HUDEP-2 (cell line): ENCODE data around the gene LCN1.

Source experiments
- DNase-seq, 76 experiments: peaks; one replicate each; lab custom pipeline; 2025; ENCODE audit not compliant: unreplicated experiment in 76 of 76; lab: John Stamatoyannopoulos, UW

LCN1 gene

DNA sequence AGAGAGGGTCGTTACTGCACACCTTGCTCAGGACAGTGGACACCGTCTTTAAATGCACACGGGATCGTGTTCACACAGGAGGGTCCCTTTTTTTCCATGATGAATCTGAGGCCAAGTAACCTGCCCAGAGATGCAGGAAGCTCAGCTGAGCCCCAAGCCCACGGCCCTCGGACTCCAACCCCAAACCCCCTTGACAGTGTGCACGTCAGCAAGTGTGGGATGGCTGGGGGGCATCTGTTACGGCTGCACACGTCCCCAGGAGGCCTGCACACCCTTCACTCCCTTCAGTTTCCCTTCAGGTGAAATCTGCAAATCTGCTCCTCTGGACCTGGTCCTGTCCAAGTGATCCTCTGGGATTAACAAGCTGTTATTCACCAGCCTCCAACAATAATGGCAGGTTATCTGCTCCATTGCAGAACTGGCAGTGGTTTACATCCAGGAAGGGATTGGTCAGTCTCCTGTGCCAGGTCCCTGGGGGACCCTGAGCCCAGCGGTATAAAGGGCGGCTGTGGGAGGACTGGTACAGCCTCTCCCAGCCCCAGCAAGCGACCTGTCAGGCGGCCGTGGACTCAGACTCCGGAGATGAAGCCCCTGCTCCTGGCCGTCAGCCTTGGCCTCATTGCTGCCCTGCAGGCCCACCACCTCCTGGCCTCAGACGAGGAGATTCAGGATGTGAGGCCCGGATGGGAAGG, at the start of gene LCN1:
Gene LCN1, plus strand, starts transcription at position 525 of the 692 bp plus-strand sequence. Its CDS starts 58 bp downstream, at position 583.
- no peak for DNase-seq

DNA sequence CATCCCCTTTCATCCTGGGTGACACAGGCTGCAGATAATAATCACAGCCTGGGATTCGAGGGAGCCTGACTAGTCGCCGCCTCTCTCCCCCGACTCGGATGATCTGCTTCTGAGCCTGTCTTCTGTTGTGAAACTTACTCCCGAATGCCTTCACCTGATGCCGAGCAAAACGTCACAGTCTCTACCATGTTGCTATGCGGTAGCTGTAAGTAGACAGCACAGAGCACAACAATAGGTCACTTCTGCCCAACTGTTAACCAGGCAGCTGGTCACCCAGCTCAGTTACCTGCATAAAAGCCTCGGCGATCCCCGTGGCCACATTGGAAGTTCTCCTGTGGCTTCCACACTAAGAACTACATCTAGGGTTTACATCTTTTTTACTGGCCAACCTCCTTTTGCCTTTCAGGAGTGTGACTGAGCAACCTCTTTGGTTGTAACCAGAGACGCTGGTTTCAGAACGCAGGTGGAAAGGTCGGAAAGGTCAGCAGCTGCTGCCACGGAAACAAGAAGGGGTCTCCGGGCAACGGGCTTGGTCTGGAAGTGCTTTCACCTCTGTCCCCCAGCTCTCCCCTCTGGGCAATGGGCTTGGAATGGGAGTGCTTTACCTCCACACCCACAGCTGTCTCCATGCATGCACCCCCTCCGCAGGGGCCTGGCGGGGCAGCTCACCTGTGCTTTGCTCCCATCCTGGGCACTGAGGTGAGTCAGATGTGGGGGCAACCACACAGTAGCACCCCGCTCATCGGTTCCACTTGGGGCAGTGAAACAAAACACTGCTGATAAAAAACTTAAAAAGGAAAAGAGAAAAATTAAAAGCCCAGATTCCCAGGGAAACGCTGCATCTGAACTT, 49.2 kb upstream of the LCN1 start:
- DNase-seq, result no peak

DNA sequence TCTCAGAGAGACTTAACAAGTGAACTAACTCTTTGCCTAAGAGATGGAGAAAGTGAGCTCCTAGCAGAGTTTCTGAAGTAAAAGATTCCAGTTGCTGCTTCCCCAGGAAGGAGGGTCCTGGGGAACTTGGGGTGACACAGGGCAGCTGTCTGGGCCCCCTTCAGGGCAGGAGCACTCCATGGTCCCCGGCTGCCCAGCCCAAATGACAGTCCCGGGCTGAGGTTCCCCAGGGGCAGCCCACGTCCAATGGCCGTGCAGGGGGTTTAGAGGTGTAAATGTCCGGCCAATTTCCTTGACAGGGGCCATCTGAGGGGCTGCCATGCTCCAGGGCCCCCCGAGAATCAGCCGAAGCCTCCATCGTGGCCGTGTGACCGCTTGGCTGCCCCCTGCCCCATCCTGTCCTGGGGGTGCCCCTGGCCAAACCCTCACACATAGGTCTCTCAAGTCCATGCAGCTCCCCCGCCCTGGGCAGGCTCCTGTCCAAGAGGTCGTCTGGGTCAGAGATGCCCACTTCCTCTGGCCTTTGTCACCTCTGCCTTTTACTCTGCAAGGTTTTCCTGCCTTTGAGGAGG, 47.2 kb upstream of the LCN1 start:
- no peak for DNase-seq

DNA sequence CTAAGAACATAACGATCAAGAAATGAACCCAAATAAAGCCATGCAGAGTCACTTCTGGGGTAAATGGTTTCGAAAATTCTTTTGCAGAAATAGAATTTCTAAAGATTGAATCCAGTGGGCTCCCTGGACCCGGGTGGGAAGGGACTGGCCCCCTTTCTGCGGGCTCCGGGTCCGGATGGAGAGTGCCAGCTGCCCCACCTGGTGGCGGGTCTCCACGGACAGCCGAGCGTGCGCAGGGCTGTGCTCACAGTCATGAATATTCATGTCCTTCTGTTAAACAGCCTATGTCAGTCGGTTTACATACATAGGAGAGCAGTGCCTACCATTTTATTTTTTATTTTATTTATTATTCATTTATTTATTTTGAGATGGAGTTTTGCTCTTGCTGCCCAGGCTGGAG, 46.3 kb upstream of the LCN1 start:
- DNase-seq, result peak in 25 of 76 experiments; percentile 6 to 51 (median 16)

DNA sequence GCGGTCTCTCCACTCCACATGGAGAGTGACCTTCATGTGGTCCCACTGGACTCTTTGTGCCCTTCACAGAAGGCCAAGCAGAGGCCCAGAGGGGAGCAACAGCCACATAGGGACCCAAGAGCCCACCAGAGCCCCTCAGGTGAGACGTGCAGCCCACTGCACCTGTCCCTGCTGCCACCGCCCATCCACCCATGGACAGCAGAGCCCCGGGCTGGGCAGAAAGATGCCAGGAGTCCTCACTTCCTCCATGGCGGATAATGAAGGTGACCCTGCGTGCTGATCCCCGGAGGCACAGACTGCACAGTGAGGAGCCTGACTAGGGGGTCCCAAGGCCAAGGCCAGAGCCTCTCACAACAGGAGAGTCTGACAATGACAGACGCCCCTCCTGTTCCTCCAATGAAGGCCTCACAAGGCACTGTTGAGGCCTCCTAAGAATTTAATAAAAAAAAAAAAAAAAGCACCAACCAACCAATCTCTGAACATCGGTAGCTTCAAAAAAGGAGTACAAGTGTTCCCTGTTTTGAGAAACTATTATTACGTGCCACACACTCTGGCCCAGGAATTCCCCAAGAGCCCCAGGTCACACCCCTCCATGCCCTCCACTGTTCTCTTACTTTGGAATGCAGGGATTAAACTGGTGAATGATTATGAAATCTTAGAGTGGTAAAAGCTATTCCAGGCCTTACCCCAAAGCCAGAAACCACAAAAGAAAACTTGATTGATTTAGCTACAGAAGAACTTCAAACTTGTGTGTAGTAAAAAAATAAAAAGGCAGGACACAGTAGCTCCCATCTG, 44.5 kb upstream of the LCN1 start:
- DNase-seq, result no peak

DNA sequence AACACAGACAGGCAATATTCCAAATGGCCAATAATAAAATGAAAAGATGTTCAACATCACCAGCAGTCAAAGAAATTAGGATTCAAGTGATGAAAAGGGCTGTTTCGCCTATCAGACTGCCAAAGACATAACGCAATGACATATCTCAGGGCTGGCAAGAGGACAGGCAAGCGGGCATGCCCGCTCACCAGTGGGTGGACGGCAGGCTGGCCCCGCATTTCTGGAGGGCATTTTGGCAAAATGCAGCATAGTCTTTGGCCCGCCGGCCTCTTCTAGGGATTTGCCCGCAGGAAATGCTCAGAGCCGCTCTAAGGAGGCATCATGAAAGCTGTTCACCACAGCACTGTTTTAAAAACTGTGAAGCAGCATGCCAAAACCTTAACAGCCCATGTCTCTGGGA, 43.0 kb upstream of the LCN1 start:
- DNase-seq, result no peak

DNA sequence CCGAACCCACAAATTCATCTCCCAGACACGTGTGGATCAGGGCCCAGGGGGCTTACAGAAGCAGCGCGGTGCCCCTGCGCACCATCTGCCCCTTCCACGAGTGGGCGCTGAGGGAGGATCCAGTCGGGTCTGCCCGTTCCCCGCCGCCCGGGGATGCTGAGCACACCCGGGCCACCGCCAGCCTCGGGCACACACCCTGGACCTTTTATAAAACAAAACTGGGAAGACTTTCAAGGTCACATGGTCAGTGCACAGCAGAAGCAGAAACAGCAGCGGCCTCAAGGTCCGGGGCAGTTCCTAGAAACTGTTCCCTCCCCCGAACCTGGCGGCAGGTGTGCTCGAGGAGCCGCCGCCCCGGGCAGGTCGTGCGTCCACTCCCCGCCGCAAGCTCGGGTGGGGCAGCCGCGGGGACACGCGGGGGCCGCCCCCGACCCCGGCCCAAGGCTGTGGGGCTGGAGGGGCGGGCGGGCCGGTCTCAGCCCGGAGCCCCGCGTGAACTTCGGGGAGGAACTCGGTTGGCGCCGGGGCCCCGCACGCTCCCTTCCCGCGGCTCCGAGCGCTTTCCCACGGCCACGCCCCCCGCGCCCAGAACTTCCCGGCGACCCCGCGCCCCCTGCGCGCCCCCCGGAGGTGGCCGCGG, 42.3 kb upstream of the LCN1 start:
- peak in 26 of 76 experiments; percentile 6 to 53 (median 17) for DNase-seq

DNA sequence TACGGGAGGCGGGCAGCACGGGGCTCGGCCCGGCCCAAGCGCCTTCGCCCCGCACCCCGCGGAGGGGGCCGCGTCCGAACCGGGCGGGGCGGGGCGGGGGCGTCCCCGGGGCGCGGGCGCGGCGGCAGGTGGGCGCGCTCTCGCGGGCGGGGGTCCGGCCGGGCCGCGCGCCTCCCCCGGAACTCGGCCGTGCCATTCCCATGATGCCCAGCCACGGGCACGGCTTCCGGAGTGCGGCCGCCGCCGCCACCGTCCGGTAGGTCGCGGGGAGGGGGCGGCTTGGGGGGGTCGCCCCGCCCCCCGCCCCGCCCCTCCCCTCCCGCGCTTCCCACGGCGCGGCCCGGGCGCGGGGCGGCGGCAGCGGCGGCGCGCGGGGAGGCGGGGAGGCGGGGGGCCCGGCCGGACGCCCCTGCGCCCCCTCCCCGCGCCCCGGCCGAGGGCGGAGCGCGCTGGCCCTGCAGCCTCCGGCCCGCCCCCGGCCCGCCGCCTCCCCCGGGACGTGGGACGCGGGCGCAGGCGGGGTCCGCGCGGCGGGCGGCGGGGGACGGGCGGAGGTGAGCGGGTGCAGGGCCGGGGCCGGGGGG, 41.7 kb upstream of the LCN1 start, which contains the start of gene PPP1R26:
Gene PPP1R26, plus strand, starts transcription at position 314 of the 584 bp plus-strand sequence. CDS start 4,729 bp downstream, outside the sequence.
- peak in 4 of 76 experiments; percentile 10 to 19 (median 13) for DNase-seq

DNA sequence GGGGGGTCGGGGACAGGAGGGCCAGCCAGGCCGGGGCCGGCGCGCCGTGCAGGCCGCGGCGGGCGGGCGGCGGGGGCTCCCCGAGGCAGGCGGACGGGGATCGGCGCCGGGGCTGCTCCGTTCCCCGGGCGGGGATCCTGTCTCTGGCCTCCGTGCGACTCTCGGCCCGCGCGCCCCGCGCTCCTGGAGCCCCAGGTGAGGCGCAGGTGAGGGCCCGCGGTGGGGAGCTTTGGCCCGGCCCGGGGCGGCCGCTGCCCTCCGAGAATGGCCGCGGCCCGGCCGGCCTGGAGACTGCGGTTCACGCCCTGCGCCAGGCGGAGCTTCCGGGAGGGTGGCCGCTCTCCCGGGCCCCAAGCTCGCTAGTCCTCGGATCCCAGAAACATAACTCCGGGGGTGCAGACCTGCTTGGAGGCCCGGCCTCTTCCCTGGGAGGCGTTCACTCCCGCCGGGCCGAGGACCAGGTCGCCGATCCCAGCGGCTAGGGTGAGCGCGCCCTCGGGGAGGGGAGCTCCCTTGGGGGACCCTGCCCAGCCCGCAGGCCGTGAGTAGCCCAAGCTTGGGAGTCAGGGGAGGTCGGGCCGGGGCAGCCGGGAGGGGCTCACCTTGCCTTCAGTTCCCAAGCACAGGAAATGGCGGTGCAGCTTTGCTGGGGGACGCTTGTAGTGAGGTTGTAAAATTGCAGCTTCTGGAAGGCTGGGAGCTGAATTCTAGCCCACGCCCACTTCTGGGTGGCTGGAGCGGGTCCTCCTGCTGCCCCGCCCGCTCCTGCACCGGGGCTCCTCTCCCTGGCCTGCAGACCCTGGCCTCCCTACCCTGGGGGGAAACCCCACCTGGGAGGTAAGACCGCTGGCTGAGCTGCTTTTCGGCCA, 40.9 kb upstream of the LCN1 start:
- DNase-seq, result peak in 12 of 76 experiments; percentile 7 to 40 (median 21)

DNA sequence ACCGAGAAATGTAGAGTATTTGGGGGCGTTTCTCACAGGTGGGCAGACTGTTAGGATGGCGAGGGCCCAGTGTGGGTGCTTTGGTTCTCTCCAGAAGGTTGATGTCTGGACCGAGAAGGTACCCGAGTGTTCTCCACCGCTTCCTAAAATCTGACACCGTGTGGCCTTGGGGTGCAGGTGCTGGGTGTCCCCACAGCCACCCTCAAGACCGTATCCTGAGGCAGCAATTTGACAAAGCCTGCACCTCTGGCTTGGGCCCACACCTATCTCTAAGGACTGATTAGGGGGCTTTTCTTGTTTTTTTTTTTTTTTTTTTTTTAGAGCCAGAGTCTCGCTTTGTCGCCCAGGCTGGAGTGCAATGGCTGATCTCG, 40.3 kb upstream of the LCN1 start:
- DNase-seq, result no peak

DNA sequence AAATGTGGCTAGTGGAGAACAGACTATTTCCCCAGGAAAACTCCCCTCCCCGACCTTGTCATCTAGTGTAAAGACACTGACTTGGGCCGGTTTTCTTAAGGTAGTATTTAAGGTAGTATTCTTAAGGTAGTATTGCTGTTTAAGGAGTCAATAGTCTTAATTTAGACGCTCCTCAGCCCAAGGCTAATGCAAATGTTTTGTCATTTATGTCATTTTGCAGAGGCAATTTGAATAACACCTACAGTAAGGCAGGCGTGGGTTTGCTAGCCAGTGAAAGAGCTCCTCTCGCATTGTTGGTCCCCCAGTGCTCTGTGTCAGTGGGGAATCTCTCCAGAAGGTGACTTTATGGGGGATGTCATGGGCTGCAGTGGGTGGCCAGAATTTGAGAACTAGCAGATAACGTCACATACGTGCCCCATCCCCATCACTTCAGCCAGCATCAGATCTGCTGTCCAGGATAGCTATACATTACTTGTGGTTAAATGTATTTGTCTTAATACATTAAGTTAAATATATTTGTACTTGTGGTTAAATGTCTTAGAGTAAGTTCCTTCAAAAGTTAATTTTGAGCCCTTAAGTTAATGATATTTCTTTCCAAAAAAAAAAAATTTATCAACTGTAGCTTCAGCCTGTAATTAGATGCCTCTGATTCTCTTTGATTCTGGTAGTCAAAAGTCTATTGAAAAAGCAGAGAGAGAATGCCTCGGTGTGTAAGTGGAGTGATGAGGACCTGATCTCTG, 39.1 kb upstream of the LCN1 start:
- DNase-seq, result no peak

DNA sequence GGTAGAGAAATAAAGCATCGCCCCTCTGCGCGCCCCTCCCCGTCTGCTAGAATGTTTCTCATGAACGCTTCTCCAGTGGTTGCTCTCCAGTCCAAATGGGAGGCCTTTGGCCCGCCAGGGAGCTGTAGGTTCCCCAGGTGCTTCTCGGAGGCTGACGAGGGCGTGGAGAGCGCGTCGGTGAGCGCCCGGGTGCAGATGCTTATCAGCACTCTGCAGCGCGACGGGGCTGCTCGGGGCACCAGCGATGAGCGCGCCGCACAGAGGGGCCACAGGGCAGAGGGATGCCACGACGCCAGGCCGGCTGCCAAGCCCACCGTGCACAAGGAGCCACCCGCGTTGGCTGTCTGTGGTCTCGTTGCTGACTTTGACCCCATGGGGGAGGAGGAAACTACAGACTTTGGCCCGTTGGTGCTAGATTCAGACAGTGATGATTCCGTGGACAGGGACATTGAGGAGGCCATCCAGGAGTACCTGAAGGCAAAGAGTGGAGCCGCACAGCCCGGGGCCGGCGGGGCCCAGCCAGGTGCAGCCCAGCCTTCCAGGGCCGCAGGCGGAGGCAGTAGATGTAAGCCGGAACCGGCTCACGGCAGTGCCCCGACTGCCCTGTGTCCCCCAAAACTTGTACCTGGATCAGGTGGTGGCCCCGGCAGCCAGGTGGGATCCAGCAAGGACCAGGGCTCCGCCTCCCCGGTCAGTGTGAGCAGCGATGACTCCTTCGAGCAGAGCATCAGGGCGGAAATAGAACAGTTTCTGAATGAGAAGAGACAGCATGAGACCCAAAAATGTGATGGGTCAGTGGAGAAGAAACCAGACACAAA, 36.6 kb upstream of the LCN1 start:
- DNase-seq, result no peak

DNA sequence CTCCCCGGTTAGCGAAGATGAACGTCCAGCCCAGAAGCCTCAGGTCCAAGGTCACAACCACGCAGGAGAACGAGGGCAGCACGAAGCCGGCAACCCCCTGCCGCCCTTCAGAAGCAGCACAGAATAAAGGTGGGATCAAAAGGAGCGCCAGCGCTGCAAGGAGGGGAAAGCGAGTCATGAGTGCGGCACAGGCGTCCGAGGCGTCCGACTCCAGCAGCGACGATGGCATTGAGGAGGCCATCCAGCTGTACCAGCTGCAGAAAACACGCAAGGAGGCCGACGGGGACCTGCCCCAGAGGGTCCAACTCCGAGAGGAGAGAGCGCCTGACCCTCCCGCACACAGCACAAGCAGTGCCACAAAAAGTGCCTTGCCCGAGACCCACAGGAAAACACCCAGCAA, 35.9 kb upstream of the LCN1 start:
- no peak for DNase-seq

DNA sequence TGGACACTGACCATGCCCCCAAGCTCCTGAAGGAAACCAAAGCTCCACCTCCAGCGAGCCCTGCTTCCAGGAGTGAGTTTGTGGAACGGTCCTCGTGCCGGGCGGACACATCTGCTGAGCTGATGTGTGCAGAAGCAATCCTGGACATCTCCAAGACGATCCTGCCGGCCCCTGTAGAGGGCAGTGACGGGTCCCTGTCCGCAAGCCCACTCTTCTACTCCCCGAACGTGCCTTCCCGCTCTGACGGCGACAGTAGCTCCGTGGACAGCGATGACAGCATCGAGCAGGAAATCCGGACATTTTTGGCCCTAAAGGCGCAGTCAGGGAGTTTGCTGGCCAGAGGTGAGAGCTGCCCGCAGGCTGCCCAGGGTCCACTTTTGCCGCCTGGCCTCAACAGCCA, 35.4 kb upstream of the LCN1 start:
- no peak for DNase-seq

DNA sequence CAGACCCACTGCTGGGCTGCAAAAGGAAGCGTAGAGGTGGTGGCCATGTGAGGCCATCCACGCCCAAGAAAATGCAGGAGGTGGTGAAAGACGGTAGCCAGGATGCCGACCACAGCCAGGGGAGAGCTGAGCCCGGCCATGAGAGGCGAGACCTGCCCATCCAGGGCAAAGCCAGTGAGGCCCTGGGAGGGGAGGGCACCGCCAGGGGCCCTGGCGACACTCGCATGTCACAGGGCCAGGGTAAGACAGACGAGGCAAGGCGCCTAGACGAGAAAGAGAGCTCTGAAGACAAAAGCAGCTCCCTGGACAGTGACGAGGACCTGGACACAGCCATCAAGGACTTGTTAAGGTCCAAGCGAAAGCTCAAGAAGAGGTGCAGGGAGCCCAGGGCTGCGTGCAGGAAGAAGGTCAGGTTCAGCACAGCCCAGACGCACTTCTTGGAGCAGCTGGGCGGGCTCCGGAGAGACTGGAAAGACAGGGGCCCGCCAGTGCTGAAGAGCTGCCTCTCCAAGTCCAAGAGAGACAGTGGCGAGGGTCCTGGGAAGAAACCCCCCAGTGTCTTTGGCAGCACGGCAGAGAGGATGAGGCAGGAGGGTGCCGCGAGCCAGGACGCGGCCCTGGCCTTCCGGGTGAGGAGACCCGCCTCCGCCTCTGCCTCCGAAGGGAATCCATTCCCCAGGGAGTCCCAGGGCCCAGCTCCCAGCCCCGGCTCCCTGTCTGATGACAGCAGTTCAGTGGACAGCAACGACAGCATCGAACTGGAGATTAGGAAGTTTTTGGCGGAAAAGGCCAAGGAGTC, 34.8 kb upstream of the LCN1 start:
- DNase-seq, result no peak

DNA sequence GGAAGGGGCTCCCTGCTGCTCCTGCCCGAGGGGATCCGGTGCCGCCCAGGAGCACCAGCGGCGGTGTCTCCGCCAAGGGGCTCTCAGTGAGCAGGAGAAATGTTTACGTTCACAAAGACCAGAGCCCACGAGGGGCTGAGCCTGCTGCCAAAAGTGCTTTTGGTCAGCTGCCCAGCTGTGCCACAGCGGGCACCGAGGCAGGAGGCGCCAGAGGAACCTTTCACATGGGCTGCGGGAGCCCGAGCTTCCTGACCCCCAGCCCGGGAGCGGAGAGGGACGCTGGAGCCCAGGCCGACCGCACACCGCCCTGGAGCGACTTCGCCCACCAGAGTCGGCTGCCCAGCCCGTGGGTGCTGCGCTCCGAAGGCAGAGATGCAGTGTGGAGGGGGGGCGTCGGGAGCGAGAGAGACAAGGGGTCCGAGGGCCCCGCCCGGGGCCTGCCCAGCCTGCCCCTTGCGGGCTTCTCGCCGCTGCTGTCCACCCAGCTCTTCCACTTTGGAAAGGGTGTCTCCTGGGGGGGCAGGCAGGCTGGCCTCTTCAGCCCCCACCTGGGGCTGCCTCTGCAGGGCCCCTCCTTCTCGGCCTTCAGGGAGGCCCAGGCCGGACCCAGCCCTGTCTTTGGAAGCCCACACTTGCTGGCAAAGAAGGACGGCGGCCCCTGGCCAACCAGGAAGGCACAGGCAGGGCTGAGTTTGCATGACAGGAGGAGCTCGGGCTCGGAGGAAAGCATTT, 33.8 kb upstream of the LCN1 start:
- no peak for DNase-seq
